Measurements from ENCODE around the gene UVSSA.

UVSSA gene

GRCh38 chr4:1398681-1399507 is 51.9 kb downstream of the UVSSA start:
- DNase-seq: no peak

GRCh38 chr4:1399508-1400190 is 52.6 kb downstream of the UVSSA start:
- no peak for DNase-seq

GRCh38 chr4:1400191-1400805 is 53.3 kb downstream of the UVSSA start:
- DNase-seq: no peak

GRCh38 chr4:1400831-1401408 is 53.9 kb downstream of the UVSSA start:
- no peak for DNase-seq

GRCh38 chr4:1401409-1402020 is 54.5 kb downstream of the UVSSA start:
- DNase-seq: no peak

- DNase-seq: no peak
These were observed 55.1 kb downstream of the UVSSA start for GRCh38 chr4:1402021-1402515.

- DNase-seq: no peak
These were observed 55.6 kb downstream of the UVSSA start for GRCh38 chr4:1402516-1403091.

- DNase-seq: no peak
These were observed 56.2 kb downstream of the UVSSA start for GRCh38 chr4:1403177-1403583.

- no peak for DNase-seq
These were observed 56.9 kb downstream of the UVSSA start for GRCh38 chr4:1403591-1404572.

GRCh38 chr4:1404573-1405253 is 57.7 kb downstream of the UVSSA start:
- DNase-seq: no peak

GRCh38 chr4:1405254-1405635 is 58.2 kb downstream of the UVSSA start:
- DNase-seq: no peak

GRCh38 chr4:1405636-1406393 is 58.8 kb downstream of the UVSSA start:
- DNase-seq: no peak

- no peak for DNase-seq
These were observed 59.5 kb downstream of the UVSSA start, which contains the start of gene NKX1-1 for GRCh38 chr4:1406394-1406980. Gene NKX1-1 (minus strand): TSS chr4:1406442. CDS start chr4:1406442, 0 bp downstream.

GRCh38 chr4:1406981-1407656 is 60.1 kb downstream of the UVSSA start:
- DNase-seq: no peak

- no peak for DNase-seq
These were observed 60.8 kb downstream of the UVSSA start for GRCh38 chr4:1407657-1408333.

- no peak for DNase-seq
These were observed 61.4 kb downstream of the UVSSA start for GRCh38 chr4:1408418-1408817.

GRCh38 chr4:1409079-1409478 is 62.1 kb downstream of the UVSSA start:
- no peak for DNase-seq

Measured in NCI-H226 (cell line).